ENCODE data around the gene ZNF683.
"Not testable (repeated sequence)": the region's sequence is repeated elsewhere in the genome, so short reads cannot be mapped to it uniquely, and the experiment has no call there.

The ZNF683 gene

DNA sequence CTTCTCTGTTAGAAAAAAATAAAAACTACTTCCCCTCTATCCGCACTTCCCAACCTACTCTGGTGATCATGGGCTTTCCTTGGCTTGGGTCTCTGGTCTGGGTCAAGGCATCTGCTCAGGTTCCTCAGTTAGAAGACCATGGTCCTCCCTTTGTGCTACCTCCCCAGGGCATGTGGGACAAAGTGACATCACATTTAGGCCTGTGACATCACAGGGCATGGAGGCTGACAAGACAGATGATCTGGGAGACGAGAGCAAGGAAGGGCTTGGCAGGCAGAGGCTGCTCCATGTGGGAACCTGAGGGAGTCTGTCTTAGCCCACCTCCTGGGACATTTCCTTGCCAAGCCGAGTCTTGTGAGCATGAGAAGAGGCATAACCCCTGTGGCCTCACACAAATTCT, at the start of gene ZNF683:
Gene ZNF683, minus strand, starts transcription at position 140 of the 400 bp plus-strand sequence. CDS start 4,179 bp downstream, outside the sequence.
- DNase-seq = not testable (repeated sequence)

- no peak for DNase-seq
Measured at GRCh38 chr1:26419494-26419893, 46.9 kb upstream of the ZNF683 start.

DNA sequence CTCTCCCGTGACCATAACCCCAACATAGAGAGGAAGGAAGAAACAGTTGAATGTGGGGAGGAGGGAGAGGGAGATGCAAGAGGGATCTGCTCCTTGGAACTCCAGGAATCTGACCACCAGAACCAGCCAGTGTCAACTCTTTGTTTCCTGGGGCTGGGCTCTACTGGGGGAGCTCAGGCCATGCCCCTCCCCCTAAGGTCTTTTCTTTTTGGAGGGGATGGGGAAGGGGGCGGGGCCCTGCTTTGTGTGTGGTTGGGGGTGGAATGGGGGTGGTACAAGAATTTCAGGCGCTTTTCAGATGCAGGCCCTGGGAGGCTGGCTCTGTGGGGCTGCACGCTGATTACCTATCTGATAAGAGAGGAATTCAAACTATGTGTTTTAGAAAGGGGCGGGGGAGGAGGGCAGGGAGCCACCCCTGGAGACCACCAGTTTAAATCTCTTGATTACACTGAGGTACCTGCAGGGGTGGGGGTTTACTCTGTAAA, 46.4 kb upstream of the ZNF683 start:
- DNase-seq = no peak

GRCh38 chr1:26417111-26417759, 44.7 kb upstream of the ZNF683 start:
- DNase-seq = peak; percentile 27 to 85

DNA sequence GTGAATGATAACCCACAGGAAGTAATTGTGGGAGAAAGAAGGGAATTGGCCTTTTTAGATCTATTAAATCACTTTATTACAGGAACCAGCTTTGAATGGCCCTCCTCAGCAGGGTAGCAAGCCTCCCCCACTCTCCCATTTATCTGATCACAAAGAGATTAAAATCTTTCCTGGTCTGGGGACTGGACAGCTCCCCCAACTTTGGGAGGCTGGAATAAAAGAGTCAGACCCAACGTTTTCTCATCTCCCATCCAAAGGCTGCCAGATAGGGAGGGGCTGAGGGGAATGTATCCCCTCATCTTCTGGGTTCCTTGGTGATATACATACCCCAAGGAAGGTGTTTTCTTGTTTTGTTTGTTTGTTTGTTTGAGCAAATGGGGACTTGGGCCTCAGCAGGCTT, 40.5 kb upstream of the ZNF683 start:
- no peak for DNase-seq

GRCh38 chr1:26412180-26412840, 39.8 kb upstream of the ZNF683 start:
- DNase-seq = peak in 1 of 2 experiments; percentile 4

GRCh38 chr1:26411624-26412074, 39.1 kb upstream of the ZNF683 start:
- no peak for DNase-seq

GRCh38 chr1:26410706-26411623, 38.4 kb upstream of the ZNF683 start, which contains the start of gene LIN28A:
LIN28A (plus strand) TSS chr1:26410817; CDS start chr1:26410892, 75 bp downstream.
- peak in 1 of 2 experiments; percentile 16 for DNase-seq

GRCh38 chr1:26409191-26409807, 36.7 kb upstream of the ZNF683 start:
- DNase-seq = no peak

GRCh38 chr1:26408604-26409003, 36.1 kb upstream of the ZNF683 start:
- DNase-seq = no peak

GRCh38 chr1:26405281-26405915, 32.8 kb upstream of the ZNF683 start:
- DNase-seq = no peak

GRCh38 chr1:26404641-26405040, 32.1 kb upstream of the ZNF683 start:
- no peak for DNase-seq

DNA sequence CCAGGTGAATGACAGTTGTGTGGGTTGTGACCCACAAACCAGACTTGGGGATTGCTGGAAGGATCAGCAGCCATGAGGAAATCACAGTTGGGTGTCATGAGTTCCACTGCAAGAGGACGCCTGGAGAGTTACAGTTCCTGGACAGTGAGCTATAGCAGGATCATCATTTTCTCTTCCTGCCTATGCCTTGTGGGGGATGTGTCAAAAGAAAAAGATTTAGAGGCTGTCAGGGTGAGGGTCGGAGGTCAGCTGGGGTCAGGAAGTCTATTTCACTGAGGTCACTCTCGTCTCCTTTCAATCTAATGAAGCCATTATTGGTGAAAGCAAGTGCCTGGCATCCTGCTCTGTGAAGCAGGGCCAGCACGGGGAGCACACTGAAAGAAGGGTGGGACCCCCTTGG, 31.1 kb upstream of the ZNF683 start:
- DNase-seq = no peak

DNA sequence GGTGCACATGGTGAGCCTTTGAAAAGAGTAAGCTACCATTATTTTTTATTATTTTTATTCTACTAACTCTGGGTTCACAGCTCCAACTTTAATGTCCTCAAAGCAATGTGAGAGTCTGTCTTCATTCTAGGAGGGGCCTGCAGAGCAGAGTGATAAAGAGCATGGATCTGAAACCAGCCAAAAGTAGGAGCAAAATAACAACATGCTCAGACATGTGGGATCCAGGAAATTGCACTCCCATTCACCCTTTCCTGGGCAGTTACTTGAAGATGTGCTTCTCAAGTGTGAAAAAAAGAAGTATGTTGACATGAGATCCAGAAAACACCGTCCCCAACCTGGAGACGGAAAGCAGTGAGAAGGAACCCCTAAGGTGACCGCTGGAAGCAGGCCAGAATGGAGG, 29.3 kb upstream of the ZNF683 start:
- DNase-seq = no peak

GRCh38 chr1:26399034-26399433, 26.5 kb upstream of the ZNF683 start:
- DNase-seq = no peak

DNA sequence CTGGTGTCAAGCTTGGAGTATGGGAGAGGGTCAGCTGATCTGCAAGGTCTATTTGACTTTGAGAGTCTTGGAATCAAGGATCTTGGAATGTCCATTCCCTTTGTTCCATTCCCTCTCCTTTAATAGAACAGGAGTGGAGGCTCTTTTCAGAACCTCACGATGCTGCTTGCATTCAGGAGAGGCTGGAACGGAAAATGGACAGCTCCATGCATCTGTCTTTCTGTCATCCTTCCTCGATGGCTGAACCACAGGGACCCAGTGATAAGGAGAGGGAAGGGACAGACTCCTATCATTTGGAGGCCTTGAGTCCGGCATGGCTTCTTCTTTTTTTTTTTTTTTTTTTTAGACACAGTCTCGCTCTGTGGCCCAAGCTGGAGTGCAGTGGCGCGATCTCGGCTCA, 23.2 kb upstream of the ZNF683 start:
- no peak for DNase-seq

GRCh38 chr1:26391450-26391849, 18.9 kb upstream of the ZNF683 start:
- peak in 1 of 2 experiments; percentile 56 for DNase-seq

GRCh38 chr1:26389604-26390247, 17.2 kb upstream of the ZNF683 start:
- no peak for DNase-seq

GRCh38 chr1:26388791-26389445, 16.4 kb upstream of the ZNF683 start:
- no peak for DNase-seq

GRCh38 chr1:26387447-26387846, 14.9 kb upstream of the ZNF683 start:
- no peak for DNase-seq

DNA sequence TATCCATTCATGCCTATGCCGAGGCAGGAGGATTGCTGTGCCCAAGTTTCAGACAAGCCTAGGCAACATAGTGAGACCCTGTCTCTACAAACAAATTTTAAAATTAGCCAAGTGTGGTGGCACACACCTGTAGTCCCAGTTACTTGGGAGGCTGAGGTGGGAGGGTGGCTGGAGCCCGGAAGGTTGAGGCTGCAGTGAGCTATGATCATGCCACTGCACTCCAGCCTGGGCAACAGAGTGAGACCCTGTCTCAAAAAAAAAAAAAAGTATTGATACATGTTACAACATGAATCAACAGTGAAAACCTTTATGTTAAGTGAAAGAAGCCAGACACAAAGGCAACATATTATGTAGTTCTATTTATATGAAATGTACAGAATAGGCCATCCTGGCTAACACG, 12.5 kb upstream of the ZNF683 start:
- DNase-seq = not testable (repeated sequence)
